Breast epithelium (tissue), 3 donors: ENCODE results near the gene ADGRL3.

Experiments
- CTCF ChIP-seq, 3 donors: fragments of 450-650 bp; IDR thresholded peaks; one replicate each; pipeline ENCODE4 v1.5.1; 2016 to 2017; ENCODE audit warnings: antibody characterized with exemption in 3 of 3, mild to moderate bottlenecking in 3 of 3, moderate library complexity in 3 of 3
- POLR2A ChIP-seq: fragments of 450-650 bp; IDR thresholded peaks from one replicate; pipeline ENCODE4 v1.6.1; 2016; ENCODE audit warnings: antibody characterized with exemption, mild to moderate bottlenecking, moderate library complexity
- POLR2AphosphoS5 ChIP-seq, 3 donors: sonication (generic); formaldehyde crosslinking; IDR thresholded peaks; one replicate each; pipeline ENCODE4 v1.6.1; 2017; ENCODE audit warnings: antibody characterized with exemption in 3 of 3

- no peak for TF ChIP-seq CTCF (IDR thresholded peaks at IDR 0.05)
- TF ChIP-seq POLR2A, result no peak
- no peak for TF ChIP-seq POLR2AphosphoS5 (IDR thresholded peaks at IDR 0.05)
These were observed 738.2 kb downstream of the ADGRL3 start for GRCh38 chr4:61938250-61938846.
